SK-N-SH treated with all-trans-retinoic acid at 6 μM for 48 hours (cell line): ENCODE results near the gene LRRC51.

Experiments used
- ARNTL ChIP-seq: fragments of 450-650 bp; formaldehyde crosslinking; IDR thresholded peaks from 2 replicates; pipeline ENCODE4 v1.5.0; 2020; ENCODE audit warnings: low read depth, mild to moderate bottlenecking, moderate library complexity, borderline replicate concordance
- CSDC2 ChIP-seq: fragments of 250-450 bp; sonication (Bioruptor Pico); IDR thresholded peaks from 2 replicates; pipeline ENCODE4 v1.5.0; 2020; ENCODE audit warnings: mild to moderate bottlenecking, moderate library complexity
- ESRRG ChIP-seq: fragments of 250-450 bp; sonication (Bioruptor Pico); IDR thresholded peaks from 2 replicates; pipeline ENCODE4 v1.6.1; 2021; ENCODE audit warnings: mild to moderate bottlenecking
- POU6F1 ChIP-seq: fragments of 250-450 bp; sonication (Bioruptor Pico); IDR thresholded peaks from 2 replicates; pipeline ENCODE4 v1.8.0; 2021; ENCODE audit warnings: low read depth, mild to moderate bottlenecking, moderate library complexity, borderline replicate concordance
- SNAI2 ChIP-seq: fragments of 250-450 bp; sonication (Bioruptor Pico); IDR thresholded peaks from 2 replicates; pipeline ENCODE4 v1.5.0; 2020; ENCODE audit warnings: mild to moderate bottlenecking, moderate library complexity
- TCF4 ChIP-seq: fragments of 250-450 bp; sonication (Bioruptor Pico); IDR thresholded peaks from 2 replicates; pipeline ENCODE4 v1.8.0; 2021; ENCODE audit warnings: mild to moderate bottlenecking, moderate library complexity, borderline replicate concordance
- ZC3H10 ChIP-seq: fragments of 250-450 bp; sonication (Bioruptor Pico); IDR thresholded peaks from 2 replicates; pipeline ENCODE4 v1.5.1; 2021; ENCODE audit warnings: mild to moderate bottlenecking, moderate library complexity
- ZFP3 ChIP-seq: fragments of 250-450 bp; sonication (Bioruptor Pico); IDR thresholded peaks from 2 replicates; pipeline ENCODE4 v1.5.0; 2020; ENCODE audit warnings: mild to moderate bottlenecking, moderate library complexity
- ZFP30 ChIP-seq: fragments of 450-650 bp; formaldehyde crosslinking; IDR thresholded peaks from 2 replicates; pipeline ENCODE4 v1.5.0; 2022; ENCODE audit warnings: mild to moderate bottlenecking, moderate library complexity
- ZNF70 ChIP-seq: fragments of 450-650 bp; formaldehyde crosslinking; IDR thresholded peaks from 2 replicates; pipeline ENCODE4 v1.5.0; 2020; ENCODE audit warnings: mild to moderate bottlenecking, moderate library complexity
- TF ChIP-seq, protein P1 (sequence below): fragments of 250-450 bp; sonication (Bioruptor Pico); IDR thresholded peaks from 2 replicates; pipeline ENCODE4 v1.8.0; 2020; ENCODE audit warnings: mild to moderate bottlenecking, moderate library complexity, borderline replicate concordance
- TF ChIP-seq, protein P2 (sequence below): fragments of 250-450 bp; sonication (Bioruptor Pico); IDR thresholded peaks from 2 replicates; pipeline ENCODE4 v1.5.1; 2020; ENCODE audit warnings: low read depth, mild to moderate bottlenecking, moderate library complexity

- TF ChIP-seq ZFP30 (CRISPR knock-in tag), result no peak
- no peak for TF ChIP-seq ZNF70 (CRISPR knock-in tag)
- TF ChIP-seq ARNTL (CRISPR knock-in tag), result no peak
- TF ChIP-seq POU6F1, result no peak
- TF ChIP-seq, protein P1, sequence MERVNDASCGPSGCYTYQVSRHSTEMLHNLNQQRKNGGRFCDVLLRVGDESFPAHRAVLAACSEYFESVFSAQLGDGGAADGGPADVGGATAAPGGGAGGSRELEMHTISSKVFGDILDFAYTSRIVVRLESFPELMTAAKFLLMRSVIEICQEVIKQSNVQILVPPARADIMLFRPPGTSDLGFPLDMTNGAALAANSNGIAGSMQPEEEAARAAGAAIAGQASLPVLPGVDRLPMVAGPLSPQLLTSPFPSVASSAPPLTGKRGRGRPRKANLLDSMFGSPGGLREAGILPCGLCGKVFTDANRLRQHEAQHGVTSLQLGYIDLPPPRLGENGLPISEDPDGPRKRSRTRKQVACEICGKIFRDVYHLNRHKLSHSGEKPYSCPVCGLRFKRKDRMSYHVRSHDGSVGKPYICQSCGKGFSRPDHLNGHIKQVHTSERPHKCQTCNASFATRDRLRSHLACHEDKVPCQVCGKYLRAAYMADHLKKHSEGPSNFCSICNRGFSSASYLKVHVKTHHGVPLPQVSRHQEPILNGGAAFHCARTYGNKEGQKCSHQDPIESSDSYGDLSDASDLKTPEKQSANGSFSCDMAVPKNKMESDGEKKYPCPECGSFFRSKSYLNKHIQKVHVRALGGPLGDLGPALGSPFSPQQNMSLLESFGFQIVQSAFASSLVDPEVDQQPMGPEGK, result no peak
- TF ChIP-seq, protein P2, sequence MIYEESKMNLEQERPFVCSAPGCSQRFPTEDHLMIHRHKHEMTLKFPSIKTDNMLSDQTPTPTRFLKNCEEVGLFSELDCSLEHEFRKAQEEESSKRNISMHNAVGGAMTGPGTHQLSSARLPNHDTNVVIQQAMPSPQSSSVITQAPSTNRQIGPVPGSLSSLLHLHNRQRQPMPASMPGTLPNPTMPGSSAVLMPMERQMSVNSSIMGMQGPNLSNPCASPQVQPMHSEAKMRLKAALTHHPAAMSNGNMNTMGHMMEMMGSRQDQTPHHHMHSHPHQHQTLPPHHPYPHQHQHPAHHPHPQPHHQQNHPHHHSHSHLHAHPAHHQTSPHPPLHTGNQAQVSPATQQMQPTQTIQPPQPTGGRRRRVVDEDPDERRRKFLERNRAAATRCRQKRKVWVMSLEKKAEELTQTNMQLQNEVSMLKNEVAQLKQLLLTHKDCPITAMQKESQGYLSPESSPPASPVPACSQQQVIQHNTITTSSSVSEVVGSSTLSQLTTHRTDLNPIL (CRISPR knock-in tag), result no peak
- no peak for TF ChIP-seq ESRRG (CRISPR knock-in tag)
- no peak for TF ChIP-seq ZFP3 (CRISPR knock-in tag)
- no peak for TF ChIP-seq CSDC2 (CRISPR knock-in tag)
- no peak for TF ChIP-seq ZC3H10 (CRISPR knock-in tag)
- TF ChIP-seq TCF4 (CRISPR knock-in tag), result no peak
- TF ChIP-seq SNAI2 (CRISPR knock-in tag), result no peak
These were observed 52.0 kb downstream of the LRRC51 start for GRCh38 chr11:72132646-72133045.
